Lower lobe of right lung (tissue), 2 donors: ENCODE measurements around the gene MRGPRD. TPM values are rescaled to one million over a fixed set of nuclear protein-coding genes. Genes with fewer than 3 reads are reported as not detected.
A peak's percentile ranks its signal among the peaks of the same experiment; 100 is the strongest.

ENCODE experiments used
- ATAC-seq, 2 donors: fragments of 200-7000 bp; cut with Tn5 transposase; one replicate each; pipeline ENCODE4 v1.9.1; 2020 to 2022; ENCODE audit warnings: mild to moderate bottlenecking in 2 of 2, moderate library complexity in 2 of 2
- DNase-seq: peaks from one replicate; pipeline ENCODE4 v3.0.0-alpha.2; 2020
- H3K27ac ChIP-seq: fragments of 200-600 bp; one replicate; pipeline ENCODE4 v1.8.0; 2022
- H3K27me3 ChIP-seq: fragments of 200-600 bp; one replicate; pipeline ENCODE4 v1.8.0; 2022; ENCODE audit warnings: low read depth
- H3K36me3 ChIP-seq: fragments of 200-600 bp; one replicate; pipeline ENCODE4 v1.8.0; 2022; ENCODE audit warnings: mild to moderate bottlenecking
- H3K4me1 ChIP-seq: fragments of 200-600 bp; one replicate; pipeline ENCODE4 v1.8.0; 2022
- H3K4me3 ChIP-seq: fragments of 200-600 bp; one replicate; pipeline ENCODE4 v1.8.0; 2022; ENCODE audit warnings: mild to moderate bottlenecking
- H3K9me3 ChIP-seq: fragments of 200-600 bp; one replicate; pipeline ENCODE4 v1.8.0; 2022
- CTCF ChIP-seq: fragments of 200-600 bp; IDR thresholded peaks from one replicate; pipeline ENCODE4 v1.8.0; 2022; ENCODE audit warnings: antibody characterized with exemption, mild to moderate bottlenecking
- intact Hi-C: fragments of 100-400 bp; cut with DNase I; formaldehyde crosslinking; loops from one replicate; pipeline ENCODE4 v1.11.0; 2022
- total RNA-seq: library from RNA; stranded (reverse); fragmentation: NEBNext Ultra II Directional; extraction: Animal tissue kit (Norgen Biotek cat#: 25700); gene quantifications from one replicate; pipeline ENCODE4 v1.2.1, GENCODE V29; 2021
- donor health status: DM: no; HTN: yes; CAD: no; lungs with severe emphysema.

The MRGPRD gene
- total RNA-seq, 1 donor from 2014 or later: not detected

DNA sequence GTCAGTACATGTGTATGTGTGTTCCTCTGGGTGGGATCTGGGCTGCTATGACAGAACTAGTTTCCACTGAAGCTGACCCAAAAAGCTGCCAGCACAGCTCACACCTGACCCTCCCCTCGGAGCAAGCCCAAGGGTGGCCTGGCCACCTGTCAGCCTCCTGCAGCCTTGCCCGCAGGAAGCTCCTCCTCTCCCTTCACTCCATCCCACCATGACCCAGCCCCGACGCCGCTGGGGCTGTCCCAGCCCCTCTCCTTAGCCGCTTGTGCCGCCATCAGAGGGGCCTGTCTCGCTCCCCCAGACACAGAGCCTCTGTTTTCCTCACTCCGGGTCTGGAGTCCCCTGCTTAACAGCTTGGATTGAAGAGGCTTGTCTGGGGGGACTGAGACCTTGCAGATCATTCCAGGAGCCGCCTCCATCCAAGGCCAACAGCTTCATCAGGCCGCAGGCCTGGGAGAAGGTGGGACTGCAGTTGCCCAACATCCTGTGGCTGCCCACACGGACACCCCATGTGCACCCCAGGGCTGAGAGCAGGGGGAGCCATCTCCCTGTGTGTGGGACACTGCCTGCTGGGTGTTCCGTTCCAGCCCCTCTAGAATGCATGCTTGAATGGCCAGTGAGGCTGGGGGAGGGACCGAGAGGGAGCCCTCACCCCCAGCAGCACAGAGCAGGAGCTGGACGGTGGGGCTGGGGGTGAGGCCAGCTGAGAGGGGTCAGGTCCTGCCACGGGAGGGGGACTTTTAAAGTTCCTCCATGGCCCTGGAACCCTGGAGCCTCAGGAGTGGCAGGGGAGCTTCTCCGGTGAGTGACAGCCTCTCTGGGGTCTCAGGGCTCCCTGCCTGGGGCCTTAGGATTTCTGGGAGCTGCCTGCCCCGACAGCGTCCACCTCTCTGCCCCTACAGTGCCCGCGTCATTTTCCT lies 31.6 kb upstream of the MRGPRD start:
- Histone ChIP-seq H3K4me3 (peak overlapping the region; percentile 54), H3K36me3 (no peaks in the 10 kb centered on the region), H3K27me3 (peaks cover 56% of the 10 kb centered on the region), H3K27ac (peak overlapping the region; percentile 77), H3K9me3 (no peaks in the 10 kb centered on the region), H3K4me1 (peaks cover 45% of the 10 kb centered on the region)
- peak; percentile 30 for DNase-seq
- TF ChIP-seq CTCF: no peak
- ATAC-seq: no peak
- intact Hi-C loops: no loop called here

GRCh38 chr11:69011624-69012091 lies 30.9 kb upstream of the MRGPRD start:
- Histone ChIP-seq H3K27me3 (peaks cover 56% of the 10 kb centered on the region), H3K36me3 (no peaks in the 10 kb centered on the region), H3K27ac (peak overlapping the region; percentile 41), H3K9me3 (no peaks in the 10 kb centered on the region), H3K4me1 (peaks cover 45% of the 10 kb centered on the region), H3K4me3 (peak overlapping the region; percentile 54)
- no peak for TF ChIP-seq CTCF
- ATAC-seq: no peak
- intact Hi-C loops: no loop called here
- DNase-seq: peak; percentile 32

- Histone ChIP-seq H3K9me3 (no peaks in the 10 kb centered on the region), H3K27me3 (peaks cover 56% of the 10 kb centered on the region), H3K4me1 (peaks cover 45% of the 10 kb centered on the region), H3K27ac (peak overlapping the region; percentile 73), H3K36me3 (no peaks in the 10 kb centered on the region), H3K4me3 (peak overlapping the region; percentile 54)
- intact Hi-C loops: no loop called here
- ATAC-seq (peak; percentile 70 to 73), DNase-seq (peak; percentile 63)
- TF ChIP-seq CTCF: no peak
Observed at GRCh38 chr11:69010964-69011623, 30.3 kb upstream of the MRGPRD start.

DNA sequence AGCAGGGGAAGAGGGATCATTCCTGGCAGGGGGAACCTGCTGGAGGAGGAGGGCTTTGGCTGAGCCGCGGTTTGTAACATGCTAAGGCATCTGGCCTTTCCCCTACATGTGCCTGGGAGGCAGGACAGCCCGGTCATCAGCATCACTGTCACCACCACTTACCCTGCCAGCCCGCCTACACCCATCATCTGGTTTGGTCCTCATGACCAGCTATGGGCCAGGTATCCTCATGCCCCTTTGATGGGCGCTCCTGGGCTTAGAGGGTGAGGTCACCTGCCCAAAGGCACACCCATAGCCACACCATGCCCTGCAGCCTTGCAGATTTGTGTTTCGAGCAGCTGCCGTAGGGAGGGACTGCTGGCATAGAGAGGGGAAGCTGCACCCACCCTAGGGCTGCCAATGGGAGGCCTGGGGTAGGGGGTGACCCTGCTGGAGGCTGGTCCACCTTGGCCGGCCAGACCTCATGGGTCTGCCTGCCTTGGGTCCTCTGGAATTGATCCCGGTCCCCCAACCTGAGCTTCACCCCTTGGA lies 29.6 kb upstream of the MRGPRD start:
- ATAC-seq (no peak), DNase-seq (peak; percentile 46)
- H3K9me3 ChIP-seq: no peaks in the 10 kb centered on the region
- peak overlapping the region; percentile 54 for H3K4me3 ChIP-seq
- H3K27me3 ChIP-seq: peaks cover 56% of the 10 kb centered on the region
- intact Hi-C loops: no loop called here
- H3K4me1 ChIP-seq: peaks cover 45% of the 10 kb centered on the region
- H3K36me3 ChIP-seq: peaks cover 3% of the 10 kb centered on the region
- peak overlapping the region; percentile 73 for H3K27ac ChIP-seq
- TF ChIP-seq CTCF: no peak

- H3K9me3 ChIP-seq: no peaks in the 10 kb centered on the region
- peaks cover 45% of the 10 kb centered on the region for H3K4me1 ChIP-seq
- ATAC-seq (no peak), DNase-seq (peak; percentile 35)
- peaks cover 52% of the 10 kb centered on the region for H3K27me3 ChIP-seq
- no peak for TF ChIP-seq CTCF
- peak overlapping the region; percentile 60 for H3K27ac ChIP-seq
- peaks cover 11% of the 10 kb centered on the region for H3K36me3 ChIP-seq
- intact Hi-C loops: no loop called here
- H3K4me3 ChIP-seq: peak overlapping the region; percentile 54
Observed at GRCh38 chr11:69009441-69010211, 28.8 kb upstream of the MRGPRD start.
